A549 (cell line): ENCODE measurements around the gene SLC35A2. TPM values are rescaled to one million over a fixed set of nuclear protein-coding genes. Genes with fewer than 3 reads are reported as not detected.

Experiments
- ATAC-seq, 2 experiments: fragments of 200-7000 bp in 1 of 2; fragments of >200 bp in 1 of 2; cut with Nextera tagmentation in 1 of 2; cut with Tn5 transposase in 1 of 2; 3 replicates each; pipeline versions ENCODE4 v1.8.0 to v1.9.1; 2018 to 2020; ENCODE audit warnings: mild to moderate bottlenecking in 1 of 2, moderate library complexity in 1 of 2
- CTCF ChIA-PET: fragments of 300-600 bp; sonication (Branson Sonifier 250); formaldehyde crosslinking; extraction: SDS; loops from one replicate; lab custom pipeline; 2021; ENCODE audit warnings: antibody characterized with exemption, inconsistent platforms; lab: Yijun Ruan, JAX
- POLR2A ChIA-PET: fragments of 350-600 bp; formaldehyde crosslinking; extraction: SDS; loops from one replicate; lab custom pipeline; 2021; ENCODE audit warnings: antibody characterized with exemption, inconsistent platforms; lab: Yijun Ruan, JAX
- DNase-seq, 2 experiments: peaks; one replicate each; pipeline versions ENCODE4 v3.0.0 to v3.0.0-alpha.2; 2011 to 2016; ENCODE audit warnings: low read depth in 1 of 2, low spot score in 1 of 2
- FAIRE-seq: peaks from 2 replicates; lab custom pipeline; 2011; peaks lifted over from hg19 to GRCh38; lab: Jason Lieb, UNC
- H3K27ac ChIP-seq, 2 experiments: fragments of >200 bp; sonication (Bioruptor Twin); formaldehyde crosslinking; 3 replicates each; pipeline ENCODE4 v1.5.1; 2016 to 2017
- H3K4me1 ChIP-seq: fragments of >200 bp; sonication (Bioruptor Twin); formaldehyde crosslinking; 3 replicates; pipeline ENCODE4 v1.6.1; 2016
- H3K4me2 ChIP-seq: fragments of >200 bp; sonication (Bioruptor Twin); formaldehyde crosslinking; 3 replicates; pipeline ENCODE4 v1.6.1; 2016
- H3K4me3 ChIP-seq: fragments of >200 bp; sonication (Bioruptor Twin); formaldehyde crosslinking; 3 replicates; pipeline ENCODE4 v1.5.1; 2016
- H3K9me3 ChIP-seq: fragments of >200 bp; sonication (Bioruptor Twin); formaldehyde crosslinking; 3 replicates; pipeline ENCODE4 v1.6.1; 2016
- CBX2 ChIP-seq: fragments of 200-600 bp; sonication (generic); IDR thresholded peaks from 2 replicates; pipeline ENCODE4 v1.6.1; 2016; ENCODE audit warnings: low read depth, mild to moderate bottlenecking, borderline replicate concordance
- EHF ChIP-seq: fragments of 250-450 bp; sonication (Bioruptor Pico); IDR thresholded peaks from 2 replicates; pipeline ENCODE4 v1.5.0; 2020; ENCODE audit warnings: mild to moderate bottlenecking
- ESRRA ChIP-seq: fragments of 150-350 bp; IDR thresholded peaks from 2 replicates; pipeline ENCODE4 v1.6.1; 2014; ENCODE audit warnings: mild to moderate bottlenecking, low read length, borderline replicate concordance
- JUN ChIP-seq, 2 experiments: fragments of >200 bp; sonication (Bioruptor Twin); formaldehyde crosslinking; IDR thresholded peaks; 2 replicates in 1 of 2; 3 replicates in 1 of 2; pipeline ENCODE4 v1.6.1; 2016 to 2017
- MAFK ChIP-seq: fragments of 450-650 bp; IDR thresholded peaks from 2 replicates; pipeline ENCODE4 v1.6.1; 2014; ENCODE audit not compliant: partially characterized antibody
- MAX ChIP-seq: IDR thresholded peaks from 2 replicates; pipeline ENCODE4 v1.6.1; 2012
- NPAS2 ChIP-seq: fragments of 250-450 bp; sonication (Bioruptor Pico); IDR thresholded peaks from 2 replicates; pipeline ENCODE4 v1.8.0; 2022; ENCODE audit warnings: mild to moderate bottlenecking, moderate library complexity, borderline replicate concordance
- NR3C1 ChIP-seq: fragments of >200 bp; sonication (Bioruptor Twin); formaldehyde crosslinking; IDR thresholded peaks from 3 replicates; pipeline ENCODE4 v1.6.1; 2017
- PBX3 ChIP-seq: IDR thresholded peaks from 2 replicates; pipeline ENCODE4 v1.6.1; 2012
- RAD21 ChIP-seq, 2 experiments: fragments of >200 bp in 1 of 2; sonication (Bioruptor Twin) in 1 of 2; formaldehyde crosslinking in 1 of 2; IDR thresholded peaks in 1 of 2; conservative IDR thresholded peaks in 1 of 2; 2 replicates in 1 of 2; 3 replicates in 1 of 2; pipeline ENCODE4 v1.6.1; 2012 to 2018; ENCODE audit warnings: inconsistent platforms in 1 of 2
- RARB ChIP-seq: fragments of 250-450 bp; sonication (Bioruptor Pico); IDR thresholded peaks from 2 replicates; pipeline ENCODE4 v1.8.0; 2021; ENCODE audit warnings: mild to moderate bottlenecking, moderate library complexity
- RFX5 ChIP-seq: fragments of 450-650 bp; IDR thresholded peaks from 2 replicates; pipeline ENCODE4 v1.7.1; 2014; ENCODE audit warnings: antibody characterized with exemption, mild to moderate bottlenecking, moderate library complexity
- SMC3 ChIP-seq: fragments of >200 bp; sonication (Bioruptor Twin); formaldehyde crosslinking; IDR thresholded peaks from 3 replicates; pipeline ENCODE4 v1.6.1; 2018; ENCODE audit warnings: inconsistent platforms
- SREBF2 ChIP-seq: fragments of 450-650 bp; IDR thresholded peaks from 2 replicates; pipeline ENCODE4 v1.6.1; 2014; ENCODE audit warnings: mild to moderate bottlenecking, moderate library complexity
- TP53 ChIP-seq: fragments of 250-450 bp; sonication (Bioruptor Pico); IDR thresholded peaks from 2 replicates; pipeline ENCODE4 v1.5.0; 2021; ENCODE audit warnings: mild to moderate bottlenecking, moderate library complexity
- WGBS: methylation state at CpG from one replicate; pipeline ENCODE4 v1.1.6; 2017; ENCODE audit errors: missing lambda C conversion rate; 5-methylcytosine and 5-hydroxymethylcytosine counted together
- polyA plus RNA-seq, 4 experiments: library from polyadenylated mRNA; depleted of rRNA in 3 of 4; stranded (reverse); fragments of >200 nt; fragmentation: RNase III in 1 of 4; extraction: RNeasy Plus Mini Kit Qiagen cat#74134 plus additional on column Dnase treatment in 1 of 4; gene quantifications; 2 replicates in 3 of 4; 3 replicates in 1 of 4; pipeline ENCODE4 v1.2.3, GENCODE V29; 2011 to 2017
- TF ChIP-seq, protein P1 (sequence below): fragments of 200-600 bp; sonication (generic); IDR thresholded peaks from 2 replicates; pipeline ENCODE4 v1.6.1; 2016; ENCODE audit warnings: antibody characterized with exemption, mild to moderate bottlenecking, moderate library complexity
- TF ChIP-seq, protein P2 (sequence below): fragments of >200 bp; sonication (Bioruptor Twin); formaldehyde crosslinking; IDR thresholded peaks from 2 replicates; pipeline ENCODE4 v1.6.1; 2016

SLC35A2 gene
- polyA plus RNA-seq, 2 of the 4 experiments (the other 2 are of a cell fraction): 39.4 to 50.2 TPM

GRCh38 chrX:48917139-48918001, 5.9 kb upstream of the SLC35A2 start (continued):
- TF ChIP-seq PBX3 (no peak), NR3C1 (no peak), RFX5 (peak; percentile 75), MAX (peak; percentile 26; the same call in 1 of the 2 replicates), TP53 (no peak), SMC3 (peak; percentile 73), CBX2 (no peak), MAFK (peak; percentile 21), RARB (CRISPR knock-in tag) (no peak), SREBF2 (no peak), RAD21 (conservative IDR thresholded peaks at IDR 0.05 in 1 of 2, IDR thresholded peaks at IDR 0.05 in 1 of 2) (peak; percentile 54 to 63; a peak in 4 of 5 replicates)

GRCh38 chrX:48914593-48915493, 3.4 kb upstream of the SLC35A2 start:
- Histone ChIP-seq H3K4me1 (peaks cover 26% of the 10 kb centered on the region), H3K27ac (no peak overlapping the region), H3K9me3 (no peaks in the 10 kb centered on the region), H3K4me2 (no peak overlapping the region), H3K4me3 (no peak overlapping the region)
- TF ChIP-seq ESRRA (no peak), RAD21 (conservative IDR thresholded peaks at IDR 0.05 in 1 of 2, IDR thresholded peaks at IDR 0.05 in 1 of 2) (no peak), NPAS2 (CRISPR knock-in tag) (no peak), JUN (IDR thresholded peaks at IDR 0.05) (no peak), EHF (CRISPR knock-in tag) (no peak)
- TF ChIP-seq, protein P1, sequence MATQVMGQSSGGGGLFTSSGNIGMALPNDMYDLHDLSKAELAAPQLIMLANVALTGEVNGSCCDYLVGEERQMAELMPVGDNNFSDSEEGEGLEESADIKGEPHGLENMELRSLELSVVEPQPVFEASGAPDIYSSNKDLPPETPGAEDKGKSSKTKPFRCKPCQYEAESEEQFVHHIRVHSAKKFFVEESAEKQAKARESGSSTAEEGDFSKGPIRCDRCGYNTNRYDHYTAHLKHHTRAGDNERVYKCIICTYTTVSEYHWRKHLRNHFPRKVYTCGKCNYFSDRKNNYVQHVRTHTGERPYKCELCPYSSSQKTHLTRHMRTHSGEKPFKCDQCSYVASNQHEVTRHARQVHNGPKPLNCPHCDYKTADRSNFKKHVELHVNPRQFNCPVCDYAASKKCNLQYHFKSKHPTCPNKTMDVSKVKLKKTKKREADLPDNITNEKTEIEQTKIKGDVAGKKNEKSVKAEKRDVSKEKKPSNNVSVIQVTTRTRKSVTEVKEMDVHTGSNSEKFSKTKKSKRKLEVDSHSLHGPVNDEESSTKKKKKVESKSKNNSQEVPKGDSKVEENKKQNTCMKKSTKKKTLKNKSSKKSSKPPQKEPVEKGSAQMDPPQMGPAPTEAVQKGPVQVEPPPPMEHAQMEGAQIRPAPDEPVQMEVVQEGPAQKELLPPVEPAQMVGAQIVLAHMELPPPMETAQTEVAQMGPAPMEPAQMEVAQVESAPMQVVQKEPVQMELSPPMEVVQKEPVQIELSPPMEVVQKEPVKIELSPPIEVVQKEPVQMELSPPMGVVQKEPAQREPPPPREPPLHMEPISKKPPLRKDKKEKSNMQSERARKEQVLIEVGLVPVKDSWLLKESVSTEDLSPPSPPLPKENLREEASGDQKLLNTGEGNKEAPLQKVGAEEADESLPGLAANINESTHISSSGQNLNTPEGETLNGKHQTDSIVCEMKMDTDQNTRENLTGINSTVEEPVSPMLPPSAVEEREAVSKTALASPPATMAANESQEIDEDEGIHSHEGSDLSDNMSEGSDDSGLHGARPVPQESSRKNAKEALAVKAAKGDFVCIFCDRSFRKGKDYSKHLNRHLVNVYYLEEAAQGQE: no peak
- TF ChIP-seq, protein P2, sequence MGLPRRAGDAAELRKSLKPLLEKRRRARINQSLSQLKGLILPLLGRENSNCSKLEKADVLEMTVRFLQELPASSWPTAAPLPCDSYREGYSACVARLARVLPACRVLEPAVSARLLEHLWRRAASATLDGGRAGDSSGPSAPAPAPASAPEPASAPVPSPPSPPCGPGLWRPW: no peak
- ATAC-seq (no peak), DNase-seq (no peak), FAIRE-seq (no peak)
- WGBS: 94% methylated on average over 13 of the region's 13 CpGs
- POLR2A ChIA-PET: no interaction called here
- CTCF ChIA-PET: interaction anchor here (1.6 to 2.2 kb wide), 2 partner anchors 14 to 22 kb away, joined by 6 to 14 read pairs; no protein-coding TSS in a partner anchor
